Glomerular visceral epithelial cell (primary cell): ENCODE data around the gene SHROOM3.
A peak's percentile ranks its signal among the peaks of the same experiment; 100 is the strongest.

ENCODE experiments used
- DNase-seq: peaks from one replicate; pipeline ENCODE4 v3.0.0-alpha.2; 2016; ENCODE audit errors: extremely low spot score

Gene SHROOM3

GRCh38 chr4:76624241-76624681, 189.2 kb downstream of the SHROOM3 start:
- DNase-seq: peak; percentile 96

- no peak for DNase-seq
Measured at GRCh38 chr4:76624931-76625715, 190.1 kb downstream of the SHROOM3 start.

- DNase-seq: no peak
Measured at GRCh38 chr4:76626686-76627465, 191.8 kb downstream of the SHROOM3 start.

- DNase-seq: no peak
Measured at GRCh38 chr4:76628251-76628650, 193.2 kb downstream of the SHROOM3 start.

- no peak for DNase-seq
Measured at GRCh38 chr4:76630741-76631140, 195.7 kb downstream of the SHROOM3 start.

- DNase-seq: no peak
Measured at GRCh38 chr4:76634220-76634619, 199.2 kb downstream of the SHROOM3 start.

- DNase-seq: no peak
Measured at GRCh38 chr4:76637712-76638361, 202.8 kb downstream of the SHROOM3 start.

- DNase-seq: peak; percentile 47
Measured at GRCh38 chr4:76639288-76639687, 204.3 kb downstream of the SHROOM3 start.

GRCh38 chr4:76640353-76640910, 205.4 kb downstream of the SHROOM3 start:
- no peak for DNase-seq

GRCh38 chr4:76641351-76641750, 206.3 kb downstream of the SHROOM3 start:
- DNase-seq: no peak

- no peak for DNase-seq
Measured at GRCh38 chr4:76641758-76642157, 206.7 kb downstream of the SHROOM3 start.

- no peak for DNase-seq
Measured at GRCh38 chr4:76644831-76645485, 209.9 kb downstream of the SHROOM3 start.

GRCh38 chr4:76649086-76649485, 214.1 kb downstream of the SHROOM3 start:
- DNase-seq: no peak

GRCh38 chr4:76651616-76652015, 216.6 kb downstream of the SHROOM3 start:
- DNase-seq: no peak

GRCh38 chr4:76652389-76652788, 217.4 kb downstream of the SHROOM3 start:
- no peak for DNase-seq

GRCh38 chr4:76654084-76654483, 219.1 kb downstream of the SHROOM3 start:
- no peak for DNase-seq

- DNase-seq: no peak
Measured at GRCh38 chr4:76654791-76655190, 219.8 kb downstream of the SHROOM3 start.

GRCh38 chr4:76655566-76656479, 220.8 kb downstream of the SHROOM3 start:
- DNase-seq: no peak

- DNase-seq: no peak
Measured at GRCh38 chr4:76657443-76657842, 222.4 kb downstream of the SHROOM3 start.
